K562 treated with DMSO at 1 percent for 24 hours (cell line): ENCODE data around the gene NPR1. TPM values are rescaled to one million over a fixed set of nuclear protein-coding genes. Genes with fewer than 3 reads are reported as not detected.

Experiments used
- total RNA-seq: library from RNA; unstranded; fragments of 300-600 nt; gene quantifications from 2 replicates; pipeline ENCODE4 v1.2.3, GENCODE V29; 2022; ENCODE audit warnings: low read depth; ENCODE audit not compliant: insufficient read depth

The NPR1 gene
- not detected in 2 replicates for total RNA-seq

GRCh38 chr1:153678519-153679336, at the start of gene NPR1:
Gene NPR1 (plus strand): TSS chr1:153678688. CDS start chr1:153679109, 421 bp downstream.

GRCh38 chr1:153633754-153634665, 44.5 kb upstream of the NPR1 start, which contains the start of gene CHTOP:
Gene CHTOP (plus strand): TSS chr1:153634066. CDS start chr1:153636589, 2,523 bp downstream.

GRCh38 chr1:153658400-153659174, 19.9 kb upstream of the NPR1 start, which contains the start of gene SNAPIN:
Gene SNAPIN (plus strand): TSS chr1:153658703. CDS start chr1:153658744, 41 bp downstream.

GRCh38 chr1:153670859-153671627, 7.4 kb upstream of the NPR1 start, which contains the start of gene ILF2:
Gene ILF2 (minus strand): TSS chr1:153670993. CDS start chr1:153670922, 71 bp downstream.

GRCh38 chr1:153727463-153728304, 49.2 kb downstream of the NPR1 start, which contains the start of gene INTS3:
Gene INTS3 (plus strand): TSS chr1:153728050. CDS start chr1:153728635, 585 bp downstream.

Other genes with a start within 250 kb of the NPR1 start
- gene S100A7, start 218.0 kb upstream of the NPR1 start, total RNA-seq = not detected in 2 replicates
- 14.1 and 19.7 TPM in 2 replicates for gene S100A6, start 142.7 kb upstream of the NPR1 start, total RNA-seq
- gene S100A5, start 137.8 kb upstream of the NPR1 start, total RNA-seq = not detected in 2 replicates
- 5.4 and 6.5 TPM in 2 replicates for gene S100A4, start 132.9 kb upstream of the NPR1 start, total RNA-seq
- gene S100A3, start 129.4 kb upstream of the NPR1 start, total RNA-seq = 0.44 TPM in 1 of 2 replicates, not detected in the other
- gene S100A2, start 112.8 kb upstream of the NPR1 start, total RNA-seq = not detected in 2 replicates
- gene S100A16, start 65.6 kb upstream of the NPR1 start, total RNA-seq = 5.0 and 5.5 TPM in 2 replicates
- gene S100A14, start 62.4 kb upstream of the NPR1 start, total RNA-seq = 1.3 TPM in 1 of 2 replicates, not detected in the other
- gene S100A13, start 51.2 kb upstream of the NPR1 start, total RNA-seq = 195 and 202 TPM in 2 replicates
- 31.8 and 34.2 TPM in 2 replicates for gene S100A1, start 50.3 kb upstream of the NPR1 start, total RNA-seq
- gene CHTOP, start 44.6 kb upstream of the NPR1 start, total RNA-seq = 56.0 and 57.4 TPM in 2 replicates
- 49.3 and 51.6 TPM in 2 replicates for gene SNAPIN, start 20.0 kb upstream of the NPR1 start, total RNA-seq
- 237 and 240 TPM in 2 replicates for gene ILF2, start 7.7 kb upstream of the NPR1 start, total RNA-seq
- 28.2 and 29.5 TPM in 2 replicates for gene INTS3, start 49.4 kb downstream of the NPR1 start, total RNA-seq
- 9.0 and 9.3 TPM in 2 replicates for gene SLC27A3, start 96.7 kb downstream of the NPR1 start, total RNA-seq
- 11.7 and 12.7 TPM in 2 replicates for gene GATAD2B, start 244.3 kb downstream of the NPR1 start, total RNA-seq